Keratinocyte (primary cell): Measurements from ENCODE around the gene HIVEP2. TPM values are rescaled to one million over a fixed set of nuclear protein-coding genes. Genes with fewer than 3 reads are reported as not detected.

ENCODE experiments used
- DNase-seq: peaks from one replicate; pipeline ENCODE4 v3.0.0-alpha.2; 2011; ENCODE audit warnings: low read depth, missing footprints, low spot score
- FAIRE-seq: peaks from 2 replicates; lab custom pipeline; 2011; peaks lifted over from hg19 to GRCh38; lab: Jason Lieb, UNC
- H2AFZ ChIP-seq: 2 replicates; pipeline ENCODE4 v1.6.0; 2012; ENCODE audit warnings: low read length, control low read depth, inconsistent platforms; ENCODE audit not compliant: control insufficient read depth
- H3K27ac ChIP-seq: 2 replicates; pipeline ENCODE4 v1.5.1; 2011; ENCODE audit warnings: low read length; ENCODE audit not compliant: control insufficient read depth, insufficient read depth
- H3K27me3 ChIP-seq: 3 replicates; pipeline ENCODE4 v1.6.0; 2011; ENCODE audit warnings: low read length; ENCODE audit not compliant: control insufficient read depth, insufficient read depth; ENCODE audit errors: extremely low read depth
- H3K36me3 ChIP-seq, 2 experiments: 2 replicates in 1 of 2; 3 replicates in 1 of 2; pipeline ENCODE4 v1.5.1; 2011; ENCODE audit warnings: low read length in 2 of 2, mild to moderate bottlenecking in 1 of 2; ENCODE audit not compliant: control insufficient read depth in 2 of 2, insufficient read depth in 2 of 2; ENCODE audit errors: extremely low read depth in 1 of 2
- H3K4me1 ChIP-seq: 3 replicates; pipeline ENCODE4 v1.5.1; 2011; ENCODE audit warnings: low read length; ENCODE audit not compliant: control insufficient read depth, insufficient read depth; ENCODE audit errors: extremely low read depth
- H3K4me2 ChIP-seq: 3 replicates; pipeline ENCODE4 v1.6.0; 2011; ENCODE audit warnings: low read depth, low read length; ENCODE audit not compliant: control insufficient read depth, insufficient read depth; ENCODE audit errors: extremely low read depth
- H3K4me3 ChIP-seq, 3 experiments: fragments of 200-600 bp in 1 of 3; sonication (generic) in 1 of 3; 2 replicates in 2 of 3; 3 replicates in 1 of 3; pipeline ENCODE4 v1.5.1; 2011 to 2016; ENCODE audit warnings: low read length in 3 of 3, mild to moderate bottlenecking in 3 of 3, control low read depth in 2 of 3, inconsistent platforms in 1 of 3, low read depth in 1 of 3, mixed read lengths in 1 of 3, mixed run types in 1 of 3, moderate library complexity in 1 of 3; ENCODE audit not compliant: control insufficient read depth in 2 of 3, insufficient read depth in 2 of 3; ENCODE audit errors: extremely low read depth in 1 of 3
- H3K79me2 ChIP-seq: 2 replicates; pipeline ENCODE4 v1.6.0; 2012; ENCODE audit warnings: low read length; ENCODE audit not compliant: control insufficient read depth, insufficient read depth
- H3K9ac ChIP-seq: 3 replicates; pipeline ENCODE4 v1.6.0; 2011; ENCODE audit warnings: low read length; ENCODE audit not compliant: control insufficient read depth, insufficient read depth; ENCODE audit errors: extremely low read depth
- H3K9me1 ChIP-seq: 3 replicates; pipeline ENCODE4 v1.6.0; 2011; ENCODE audit warnings: low read length; ENCODE audit not compliant: control insufficient read depth, insufficient read depth; ENCODE audit errors: extremely low read depth
- H3K9me3 ChIP-seq: 2 replicates; pipeline ENCODE4 v1.5.1; 2012; ENCODE audit warnings: low read depth, low read length; ENCODE audit not compliant: control insufficient read depth
- H4K20me1 ChIP-seq: 3 replicates; pipeline ENCODE4 v1.6.0; 2011; ENCODE audit warnings: low read length; ENCODE audit not compliant: control insufficient read depth, insufficient read depth; ENCODE audit errors: extremely low read depth
- CTCF ChIP-seq, 3 experiments: IDR thresholded peaks in 1 of 3; conservative IDR thresholded peaks in 1 of 3; optimal IDR thresholded peaks in 1 of 3; 2 replicates in 2 of 3; 3 replicates in 1 of 3; pipeline versions ENCODE3 to v1.5.1; 2011; ENCODE audit warnings: low read length in 3 of 3, mild to moderate bottlenecking in 3 of 3, moderate library complexity in 2 of 3, control low read depth in 1 of 3, inconsistent platforms in 1 of 3; ENCODE audit not compliant: insufficient read depth in 2 of 3; ENCODE audit errors: extremely low read depth in 1 of 3
- EZH2 ChIP-seq: IDR thresholded peaks from one replicate; pipeline ENCODE4 v1.6.1; 2012; ENCODE audit warnings: inconsistent platforms, mild to moderate bottlenecking, low read length, moderate library complexity
- dilution Hi-C: fragments of 300-500 bp; cut with MboI; formaldehyde crosslinking; loops from one replicate; pipeline ENCODE4 v1.7.0; 2020; ENCODE audit warnings: low sequenced_read_pairs; ENCODE audit not compliant: extremely low pct_ligation_motif_present
- polyA plus RNA-seq, 5 experiments: library from polyadenylated mRNA; depleted of rRNA in 3 of 5; stranded (reverse) in 3 of 5; stranded (forward) in 1 of 5; unstranded in 1 of 5; fragments of >200 nt; gene quantifications; 1 replicate in 1 of 5; 2 replicates in 3 of 5; 3 replicates in 1 of 5; pipeline versions ENCODE4 v1.2.1 to v1.2.3, GENCODE V29; 2011 to 2012; ENCODE audit warnings: missing spikeins in 2 of 5, low read depth in 1 of 5, low replicate concordance in 1 of 5

The HIVEP2 gene
- polyA plus RNA-seq, 1 donor (not counting 4 experiments of a cell fraction or from before 2014, with no cell fraction given): 8.9 TPM

GRCh38 chr6:142947714-142948480 is 2.9 kb upstream of the HIVEP2 start:
- Histone ChIP-seq H4K20me1 (no peaks in the 10 kb centered on the region), H3K4me2 (peak overlapping the region; percentile 95), H3K36me3 (no peaks in the 10 kb centered on the region), H3K9me1 (no peaks in the 10 kb centered on the region), H2AFZ (peak overlapping the region; percentile 31), H3K9me3 (no peaks in the 10 kb centered on the region), H3K9ac (peak overlapping the region; percentile 100), H3K27ac (peak overlapping the region; percentile 99), H3K4me1 (peaks cover 17% of the 10 kb centered on the region), H3K79me2 (peaks cover 23% of the 10 kb centered on the region), H3K4me3 (peak overlapping the region; percentile 69 to 86 (median 79)), H3K27me3 (no peaks in the 10 kb centered on the region)
- dilution Hi-C loops: no loop called here
- DNase-seq (no peak), FAIRE-seq (no peak)
- no peak for TF ChIP-seq EZH2
- no peak for TF ChIP-seq CTCF (optimal IDR thresholded peaks at IDR 0.05 in 1 of 3, IDR thresholded peaks at IDR 0.05 in 1 of 3, conservative IDR thresholded peaks at IDR 0.05 in 1 of 3; ENCODE audit: extremely low read depth in 1 of 3, insufficient read depth in 2 of 3, low read length in 3 of 3)

- Histone ChIP-seq H3K27ac (peak overlapping the region; percentile 99), H2AFZ (peak overlapping the region; percentile 67), H3K4me1 (peaks cover 23% of the 10 kb centered on the region), H3K79me2 (peaks cover 31% of the 10 kb centered on the region), H3K4me3 (peak overlapping the region; percentile 69 to 86 (median 79)), H3K27me3 (no peaks in the 10 kb centered on the region), H3K9ac (peak overlapping the region; percentile 100), H4K20me1 (no peaks in the 10 kb centered on the region), H3K9me3 (no peaks in the 10 kb centered on the region), H3K9me1 (no peaks in the 10 kb centered on the region), H3K36me3 (no peaks in the 10 kb centered on the region), H3K4me2 (peak overlapping the region; percentile 95)
- FAIRE-seq (no peak), DNase-seq (no peak)
- no peak for TF ChIP-seq EZH2
- TF ChIP-seq CTCF (optimal IDR thresholded peaks at IDR 0.05 in 1 of 3, IDR thresholded peaks at IDR 0.05 in 1 of 3, conservative IDR thresholded peaks at IDR 0.05 in 1 of 3; ENCODE audit: extremely low read depth in 1 of 3, insufficient read depth in 2 of 3, low read length in 3 of 3): no peak
- dilution Hi-C loops: no loop called here
Measured at GRCh38 chr6:142946924-142947713, 2.1 kb upstream of the HIVEP2 start.
